Stimulated activated CD8-positive, alpha-beta memory T cell treated with anti-CD3 and anti-CD28 coated beads, Interleukin-7, amount 100 ng/mL, for 4 hours (primary cell): ENCODE data around the gene NBAS.
"Not testable (repeated sequence)": the region's sequence is repeated elsewhere in the genome, so short reads cannot be mapped to it uniquely, and the experiment has no call there.

Experiments
- DNase-seq, 2 donors: peaks; one replicate each; pipeline ENCODE4 v3.0.0-alpha.2; 2020; ENCODE audit warnings: low read depth in 2 of 2

Gene NBAS

DNA sequence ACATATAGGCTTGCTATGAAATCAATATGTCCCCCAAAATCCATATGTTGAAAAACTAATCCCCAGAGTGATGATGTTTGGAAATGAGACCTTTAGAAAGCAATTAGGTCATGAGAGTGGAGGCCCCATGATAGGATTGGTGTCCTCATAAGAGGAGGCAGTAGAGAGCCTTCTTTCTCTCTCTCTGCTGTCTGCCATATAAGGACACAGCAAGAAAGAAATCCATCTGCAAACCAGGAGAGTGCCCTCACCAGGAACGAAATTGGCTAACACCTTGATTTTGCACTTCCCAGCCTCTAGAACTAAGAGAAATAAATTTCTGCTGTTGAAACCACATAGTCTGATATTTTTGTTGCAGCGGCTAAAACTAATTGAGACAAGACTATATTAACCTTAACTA lies 89.5 kb downstream of the NBAS start:
- DNase-seq: no peak

DNA sequence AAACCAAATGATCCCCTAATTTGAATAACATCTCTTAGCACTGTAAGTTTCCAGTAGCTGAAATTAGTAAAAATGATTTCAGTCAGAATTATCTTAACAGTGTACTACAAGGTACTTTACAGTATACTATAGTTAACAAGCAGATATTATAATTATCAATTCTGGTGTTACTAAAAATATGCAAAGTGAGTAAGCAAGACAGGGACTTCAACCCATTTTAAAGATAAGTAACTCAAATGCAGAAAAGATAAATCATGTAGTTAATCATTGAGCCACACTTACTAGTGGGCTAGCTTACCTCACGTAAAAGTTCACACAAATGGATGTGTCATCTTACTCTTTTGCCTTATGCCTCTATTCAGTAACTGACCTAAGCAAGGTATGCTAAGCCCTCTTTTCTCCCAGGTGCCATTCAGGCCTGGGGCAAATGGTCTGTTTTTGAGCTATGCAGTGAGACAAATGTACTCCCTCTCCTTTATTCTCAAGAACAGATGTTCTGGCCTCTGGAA lies 101.0 kb downstream of the NBAS start:
- no peak for DNase-seq

DNA sequence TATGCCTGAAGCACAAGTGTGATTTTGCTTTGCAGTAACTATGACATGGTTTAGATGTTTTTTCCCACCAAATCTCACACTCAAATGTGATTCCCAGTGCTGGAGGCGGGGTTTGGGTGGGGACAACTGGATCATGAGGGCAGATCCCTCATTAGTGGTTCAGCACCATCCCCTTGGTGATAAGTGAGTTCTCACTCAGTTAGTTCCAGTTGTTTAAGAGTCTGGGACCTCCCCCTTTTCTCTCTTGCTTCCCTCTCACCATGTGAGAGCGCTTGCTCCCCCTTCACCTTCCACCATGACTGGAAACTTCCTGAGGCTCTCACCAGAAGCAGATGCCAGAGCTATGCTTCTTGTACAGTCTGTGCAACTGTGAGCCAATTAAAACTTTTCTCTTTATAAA lies 102.9 kb downstream of the NBAS start:
- DNase-seq: no peak

GRCh38 chr2:15457868-15458267 lies 103.3 kb downstream of the NBAS start:
- no peak for DNase-seq

DNA sequence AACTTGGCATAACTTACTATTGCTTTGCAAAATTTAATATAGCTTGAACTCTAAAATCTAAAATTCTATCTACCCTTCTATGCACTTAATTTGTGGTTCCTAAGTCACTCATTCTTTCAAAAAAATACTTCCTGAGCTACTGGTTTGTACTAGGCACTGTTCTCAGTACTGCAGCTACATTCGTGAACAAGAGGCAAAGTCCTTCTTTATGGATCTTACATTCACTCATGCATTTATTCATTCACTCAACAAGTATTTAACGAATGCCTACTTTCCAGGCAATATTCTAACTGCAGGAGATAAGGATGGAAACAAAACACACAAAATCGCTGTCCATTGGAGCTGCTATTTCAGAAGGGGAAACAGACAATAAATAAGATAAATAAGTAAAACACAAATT lies 104.8 kb downstream of the NBAS start:
- no peak for DNase-seq

DNA sequence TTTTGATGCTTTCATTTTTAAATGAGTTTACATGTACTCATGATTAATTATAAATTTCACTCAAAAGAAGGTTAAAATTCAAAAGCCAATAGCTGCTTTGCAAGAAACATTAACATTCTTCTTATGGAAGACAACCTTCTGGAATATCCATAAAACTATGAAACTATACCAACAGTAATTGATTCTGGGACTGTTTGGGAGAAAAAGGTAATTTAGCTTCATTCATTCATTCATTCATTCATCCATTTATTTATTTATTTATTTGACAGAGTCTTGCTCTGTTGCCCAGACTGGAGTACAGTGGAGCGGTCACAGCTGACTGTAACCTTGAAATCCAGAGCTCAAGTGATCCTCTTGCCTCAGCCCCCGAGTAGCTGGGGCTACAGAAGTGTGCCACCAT lies 110.3 kb downstream of the NBAS start:
- no peak for DNase-seq

GRCh38 chr2:15449556-15450236 lies 111.4 kb downstream of the NBAS start:
- DNase-seq: no peak

DNA sequence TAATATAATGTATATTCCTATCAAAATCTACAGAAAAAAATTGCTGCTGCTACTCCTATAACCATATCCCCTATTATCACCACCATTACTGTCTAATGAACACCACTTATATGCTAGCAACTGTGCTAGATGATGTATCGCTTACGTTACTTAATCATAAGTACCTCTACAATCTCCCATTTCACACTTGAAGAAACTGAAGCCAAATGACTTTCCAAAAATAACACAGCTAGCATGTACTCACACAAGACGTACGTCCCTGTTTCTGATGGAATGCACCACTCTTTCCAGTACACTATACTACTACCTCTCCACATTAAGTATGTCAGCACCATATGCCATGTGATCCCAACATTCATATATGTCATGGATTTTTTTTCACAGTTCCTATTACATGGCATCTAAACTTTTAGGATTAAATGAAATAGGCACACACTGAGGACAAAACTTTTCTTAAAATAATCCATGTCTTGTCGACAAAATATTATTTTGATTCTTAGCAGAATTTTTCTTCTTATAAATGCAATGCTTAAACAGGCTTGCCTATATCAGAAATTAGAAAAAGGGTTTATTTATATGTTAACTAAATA lies 112.8 kb downstream of the NBAS start:
- DNase-seq: no peak

GRCh38 chr2:15447381-15447780 lies 113.8 kb downstream of the NBAS start:
- DNase-seq: no peak

DNA sequence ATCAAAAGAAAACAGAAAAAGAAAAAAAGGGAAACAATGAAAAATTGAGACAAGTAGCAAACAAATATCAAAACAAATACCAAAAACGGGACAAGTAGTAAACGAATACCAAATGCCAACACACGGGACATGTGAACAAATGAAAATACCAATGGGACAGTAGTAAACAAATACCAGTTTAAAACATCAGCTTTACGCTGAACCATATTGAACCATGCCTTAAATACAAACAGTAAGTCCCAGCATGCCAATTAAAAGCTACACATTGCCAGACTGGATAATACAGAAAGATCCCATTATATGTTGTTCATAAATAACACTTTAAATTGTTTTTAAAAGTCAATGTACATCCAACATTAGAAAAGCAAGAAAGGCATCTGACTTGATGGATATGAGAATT lies 114.2 kb downstream of the NBAS start:
- DNase-seq: no peak

- no peak for DNase-seq
Measured at GRCh38 chr2:15445891-15446562, 115.1 kb downstream of the NBAS start.

DNA sequence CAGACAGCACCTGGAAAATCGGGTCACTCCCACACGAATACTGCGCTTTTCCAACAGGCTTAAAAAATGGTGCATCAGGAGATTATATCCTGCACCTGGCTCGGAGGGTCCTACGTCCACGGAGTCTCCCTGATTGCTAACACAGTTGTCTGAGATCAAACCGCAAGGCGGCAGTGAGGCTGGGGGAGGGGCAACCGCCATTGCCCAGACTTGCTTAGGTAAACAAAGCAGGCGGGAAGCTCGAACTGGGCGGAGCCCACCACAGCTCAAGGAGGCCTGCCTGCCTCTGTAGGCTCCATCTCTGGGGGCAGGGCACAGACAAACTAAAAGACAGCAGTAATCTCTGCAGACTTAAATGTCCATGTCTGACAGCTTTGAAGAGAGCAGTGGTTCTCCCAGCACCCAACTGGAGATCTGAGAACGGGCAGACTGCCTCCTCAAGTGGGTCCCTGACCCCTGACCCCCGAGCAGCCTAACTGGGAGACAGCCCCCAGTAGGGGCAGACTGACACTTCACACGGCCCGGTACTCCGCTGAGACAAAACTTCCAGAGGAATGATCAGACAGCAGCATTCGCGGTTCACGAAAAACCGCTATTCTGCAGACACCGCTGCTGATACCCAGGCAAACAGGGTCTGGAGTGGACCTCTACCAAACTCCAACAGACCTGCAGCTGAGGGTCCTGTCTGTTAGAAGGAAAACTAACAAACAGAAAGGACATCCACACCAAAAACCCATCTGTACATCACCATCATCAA lies 121.2 kb downstream of the NBAS start:
- DNase-seq: not testable (repeated sequence)

DNA sequence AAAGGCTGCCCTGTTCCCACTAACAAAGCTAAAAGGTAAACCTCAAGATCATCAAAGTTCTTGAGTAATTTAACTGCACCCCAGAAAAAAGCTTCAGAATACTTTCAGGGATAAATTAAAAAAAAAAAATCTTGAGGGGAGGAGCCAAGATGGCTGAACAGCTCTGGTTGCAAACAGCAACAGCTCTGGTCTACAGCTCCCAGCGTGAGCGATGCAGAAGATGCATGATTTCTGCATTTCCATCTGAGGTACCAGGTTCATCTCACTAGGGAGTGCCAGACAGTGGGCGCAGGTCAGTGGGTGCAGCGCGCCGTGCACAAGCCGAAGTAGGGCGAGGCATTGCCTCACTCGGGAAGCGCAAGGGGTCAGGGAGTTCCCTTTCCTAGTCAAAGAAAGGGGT lies 121.8 kb downstream of the NBAS start:
- not testable (repeated sequence) for DNase-seq

DNA sequence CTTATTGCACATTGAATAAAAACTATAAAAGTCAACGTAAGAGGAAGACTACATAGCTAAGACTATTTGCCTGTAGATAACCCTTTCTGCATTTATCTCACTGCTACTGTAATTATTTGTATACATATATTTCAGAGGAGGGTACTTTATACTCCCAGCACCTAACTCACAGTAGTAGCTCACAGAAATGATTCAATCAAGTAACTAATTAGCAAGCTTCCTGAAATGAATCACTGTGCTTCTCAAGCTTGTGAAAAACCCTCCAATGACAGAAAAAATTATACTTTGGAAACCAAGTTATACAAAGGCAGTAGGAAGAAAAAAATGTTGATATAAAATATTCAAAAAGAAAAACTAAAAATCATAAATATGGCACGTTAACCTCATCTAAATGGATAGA lies 124.9 kb downstream of the NBAS start:
- DNase-seq: no peak

DNA sequence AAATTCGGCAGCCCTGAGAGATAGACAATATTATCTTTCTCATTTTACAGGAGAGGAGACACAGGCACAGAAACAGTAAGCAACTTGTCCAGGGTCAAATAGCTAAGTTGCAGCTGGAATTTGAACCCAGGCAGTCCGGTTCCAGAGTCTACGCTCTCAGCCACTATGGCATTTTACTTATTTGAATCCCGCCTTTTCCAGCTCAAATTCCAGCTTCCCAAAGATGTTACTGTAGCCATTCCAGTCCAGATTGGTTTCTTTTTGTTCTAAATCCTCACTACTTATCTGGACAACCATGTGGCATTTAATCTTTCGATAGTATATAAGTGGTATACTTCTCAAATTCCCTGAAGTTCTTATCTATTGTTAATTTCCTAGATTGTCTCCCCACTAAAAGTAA lies 125.7 kb downstream of the NBAS start:
- DNase-seq: no peak

- no peak for DNase-seq
Measured at GRCh38 chr2:15432642-15433256, 128.4 kb downstream of the NBAS start.

GRCh38 chr2:15429032-15429431 lies 132.1 kb downstream of the NBAS start:
- no peak for DNase-seq

GRCh38 chr2:15427987-15428386 lies 133.1 kb downstream of the NBAS start:
- no peak for DNase-seq

- DNase-seq: no peak
Measured at GRCh38 chr2:15426606-15427005, 134.5 kb downstream of the NBAS start.

- DNase-seq: no peak
Measured at GRCh38 chr2:15425712-15426111, 135.4 kb downstream of the NBAS start.

GRCh38 chr2:15421753-15422152 lies 139.4 kb downstream of the NBAS start:
- DNase-seq: no peak

GRCh38 chr2:15415748-15416147 lies 145.4 kb downstream of the NBAS start:
- DNase-seq: no peak
